Sciatic nerve (tissue), 2 donors: ENCODE results near the gene GFRA4. TPM values are rescaled to one million over a fixed set of nuclear protein-coding genes. Genes with fewer than 3 reads are reported as not detected.

Experiments used
- ATAC-seq: fragments of 200-7000 bp; cut with Tn5 transposase; one replicate; pipeline ENCODE4 v1.9.1; 2020; ENCODE audit warnings: mild to moderate bottlenecking, moderate library complexity
- DNase-seq: peaks from one replicate; pipeline ENCODE4 v3.0.0-alpha.2; 2020; ENCODE audit warnings: low spot score
- intact Hi-C: fragments of 100-400 bp; cut with DNase I; formaldehyde crosslinking; loops from one replicate; pipeline ENCODE4 v1.14.2; 2022
- total RNA-seq: library from RNA; stranded (reverse); fragmentation: NEBNext Ultra II Directional; extraction: Animal tissue kit (Norgen Biotek cat#: 25700); gene quantifications from one replicate; pipeline ENCODE4 v1.2.1, GENCODE V29; 2021
- donor health status: DM: no; HTN: no; CAD: no.
- donor health status: DM: no; HTN: no; CAD: no.

The GFRA4 gene
- total RNA-seq, 1 donor from 2014 or later, result not detected

DNA sequence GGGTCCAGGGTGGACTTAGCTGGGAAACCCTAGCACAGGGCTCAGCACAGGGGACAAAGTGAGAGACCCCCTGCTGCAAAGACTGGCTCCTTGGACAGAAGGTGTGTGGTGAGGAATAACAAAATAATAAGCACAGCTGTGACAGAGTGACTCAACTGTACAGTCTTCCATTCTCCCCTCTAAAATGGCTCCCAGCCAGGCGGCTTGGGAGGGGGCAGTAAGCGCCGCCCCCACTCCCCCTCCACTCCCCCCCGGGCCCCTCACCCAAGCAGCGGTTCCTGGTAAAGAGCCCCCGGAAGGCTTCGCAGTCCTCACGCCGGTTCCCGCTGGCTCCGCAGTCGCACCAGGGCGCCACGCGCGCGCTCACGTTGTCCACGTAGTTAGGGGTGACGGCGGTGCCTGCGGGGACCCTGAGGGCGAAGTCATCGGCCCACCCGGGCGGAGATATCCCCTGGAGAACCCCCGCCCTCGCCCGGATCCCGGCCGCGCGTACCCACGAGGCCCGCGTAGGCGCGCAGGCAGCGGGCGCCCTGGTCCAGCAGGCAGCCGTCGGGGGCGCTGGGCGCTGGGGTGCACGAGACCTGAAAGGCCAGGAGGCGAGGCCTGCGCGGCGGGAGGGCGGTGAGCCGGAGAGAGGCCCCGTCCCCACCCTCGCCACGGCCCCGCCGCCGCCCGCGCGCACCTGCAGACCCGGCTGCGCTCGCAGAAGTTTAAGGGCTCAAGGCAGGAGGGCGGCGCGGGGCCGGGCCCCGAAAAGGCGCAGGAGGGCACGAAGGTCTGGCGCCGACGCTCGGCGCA, 2.7 kb downstream of the GFRA4 start:
- intact Hi-C loops, result no loop called here
- DNase-seq, result peak; percentile 52
- ATAC-seq, result no peak

DNA sequence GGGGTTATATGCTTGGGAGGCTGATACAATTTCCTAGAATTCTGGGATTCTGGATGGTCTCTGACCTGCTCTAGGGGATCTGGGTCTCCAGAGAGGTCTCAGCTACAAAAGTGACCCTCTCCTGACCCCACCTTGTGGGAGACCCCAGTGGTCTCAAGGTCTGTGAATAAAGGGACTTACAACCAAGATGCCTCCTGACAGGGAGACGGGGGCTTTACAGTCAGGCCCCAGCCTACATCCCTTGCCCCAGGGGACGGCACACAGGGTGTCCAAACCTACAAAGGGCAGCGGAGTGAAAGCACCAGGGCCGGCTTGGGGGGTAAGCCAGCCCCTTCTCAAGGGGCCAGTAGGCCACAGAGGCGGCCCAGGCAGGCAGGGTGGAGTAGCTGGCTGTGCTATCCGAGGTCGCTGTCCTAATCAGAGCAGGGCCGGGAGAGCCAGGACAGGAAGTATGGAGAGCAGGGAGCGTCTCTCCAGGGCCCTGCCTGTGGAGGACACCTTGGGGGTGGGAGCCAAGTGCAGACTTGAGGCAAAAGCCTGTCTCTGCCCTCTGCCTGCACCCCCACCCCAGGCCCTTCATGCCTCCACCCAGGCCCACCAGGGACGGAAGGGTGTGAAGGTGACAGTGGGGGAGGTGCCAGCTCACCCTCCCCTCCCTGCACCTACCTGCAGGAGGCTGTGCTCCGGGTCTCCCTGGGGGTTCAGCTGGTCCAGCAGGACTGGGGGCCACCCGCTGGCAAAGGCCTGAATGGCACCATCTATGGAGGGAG, 3.5 kb downstream of the GFRA4 start:
- intact Hi-C loops, result no loop called here
- DNase-seq (peak; percentile 51), ATAC-seq (no peak)

DNA sequence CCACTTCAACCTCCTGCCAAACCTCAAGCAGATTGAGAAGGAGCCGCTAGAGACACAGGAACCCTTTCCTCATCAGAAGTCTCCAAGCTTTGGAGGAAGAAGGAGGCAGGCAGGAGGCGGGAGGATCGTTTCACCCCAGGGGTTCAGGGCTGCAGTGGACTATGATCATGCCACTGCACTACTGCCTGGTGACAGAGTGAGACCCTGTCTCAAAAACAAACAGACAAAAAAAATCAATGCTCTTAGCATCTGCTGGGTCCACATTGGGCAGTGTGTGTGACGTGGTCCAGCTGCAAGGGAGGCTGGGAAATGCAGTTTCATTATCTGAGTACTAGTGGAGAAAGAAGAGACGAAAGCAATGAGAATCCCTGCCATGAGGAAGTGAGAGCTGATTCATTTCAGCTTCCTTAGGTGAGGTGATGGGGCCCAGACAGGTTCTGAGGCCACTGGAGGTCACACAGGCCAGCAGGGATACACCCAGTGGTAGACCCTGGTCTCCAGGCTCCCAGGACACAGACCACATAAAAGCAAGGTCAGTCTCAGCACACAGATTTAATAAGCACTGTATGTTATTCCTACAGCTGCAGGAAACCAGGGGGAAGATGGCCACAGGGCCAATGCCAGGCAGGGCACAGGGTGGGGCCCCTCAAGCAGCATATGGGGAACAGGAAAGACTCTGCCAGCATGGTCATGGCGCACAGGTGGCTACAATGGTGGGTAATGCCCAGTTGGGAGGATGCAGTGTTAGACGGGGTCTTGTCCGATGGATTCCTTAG, 4.3 kb downstream of the GFRA4 start:
- intact Hi-C loops, result no loop called here
- ATAC-seq (no peak), DNase-seq (peak; percentile 13)

DNA sequence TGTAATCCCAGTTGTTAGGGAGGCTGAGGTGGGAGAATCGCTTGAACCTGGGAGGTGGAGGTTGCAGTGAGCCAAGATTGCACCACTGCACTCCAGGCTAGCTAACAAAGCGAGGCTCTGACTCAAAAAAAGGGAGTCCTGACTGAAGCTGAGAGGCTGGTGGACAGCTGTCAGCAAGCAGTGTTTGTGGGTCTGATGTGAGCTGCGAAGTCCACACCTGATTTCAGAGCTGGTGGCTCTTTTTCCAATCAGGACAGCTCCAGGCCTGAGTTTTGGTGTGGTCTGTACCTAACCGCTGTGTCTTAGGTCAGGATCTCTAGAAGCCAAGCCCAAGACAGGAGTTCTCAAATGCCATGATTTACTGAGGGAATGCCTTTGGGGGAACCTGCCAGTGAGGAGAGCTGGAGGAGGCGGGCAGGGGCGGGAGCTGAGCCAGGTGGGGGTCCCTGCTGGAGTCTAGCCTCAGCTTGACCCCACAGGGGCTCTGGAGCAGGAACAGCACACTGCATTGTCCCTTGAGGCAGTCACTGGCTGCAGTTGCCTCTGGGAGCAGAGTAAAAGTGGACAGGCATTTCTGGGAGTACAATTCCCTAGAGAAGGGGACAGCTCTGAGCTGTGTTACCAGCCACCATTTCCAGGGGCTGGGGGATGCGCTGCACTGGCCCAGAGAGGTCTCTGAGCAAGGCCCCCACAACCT, 5.0 kb downstream of the GFRA4 start:
- DNase-seq (peak; percentile 37), ATAC-seq (no peak)
- intact Hi-C loops, result no loop called here

DNA sequence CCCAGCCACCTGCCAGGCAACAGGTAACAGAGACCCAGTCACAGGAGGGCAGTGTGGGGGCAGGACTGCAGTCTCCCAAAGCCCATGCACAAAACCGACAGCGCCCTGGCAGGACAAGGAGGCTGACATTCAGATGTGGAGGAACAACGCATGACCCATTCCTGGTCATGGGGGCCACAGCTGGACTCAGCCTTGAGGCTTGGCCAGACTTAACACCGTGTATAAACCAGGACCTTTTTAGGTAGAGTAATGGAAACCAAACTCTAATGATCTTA, 8.1 kb downstream of the GFRA4 start:
- no peak for DNase-seq
- no peak for ATAC-seq
- intact Hi-C loops, result no loop called here

DNA sequence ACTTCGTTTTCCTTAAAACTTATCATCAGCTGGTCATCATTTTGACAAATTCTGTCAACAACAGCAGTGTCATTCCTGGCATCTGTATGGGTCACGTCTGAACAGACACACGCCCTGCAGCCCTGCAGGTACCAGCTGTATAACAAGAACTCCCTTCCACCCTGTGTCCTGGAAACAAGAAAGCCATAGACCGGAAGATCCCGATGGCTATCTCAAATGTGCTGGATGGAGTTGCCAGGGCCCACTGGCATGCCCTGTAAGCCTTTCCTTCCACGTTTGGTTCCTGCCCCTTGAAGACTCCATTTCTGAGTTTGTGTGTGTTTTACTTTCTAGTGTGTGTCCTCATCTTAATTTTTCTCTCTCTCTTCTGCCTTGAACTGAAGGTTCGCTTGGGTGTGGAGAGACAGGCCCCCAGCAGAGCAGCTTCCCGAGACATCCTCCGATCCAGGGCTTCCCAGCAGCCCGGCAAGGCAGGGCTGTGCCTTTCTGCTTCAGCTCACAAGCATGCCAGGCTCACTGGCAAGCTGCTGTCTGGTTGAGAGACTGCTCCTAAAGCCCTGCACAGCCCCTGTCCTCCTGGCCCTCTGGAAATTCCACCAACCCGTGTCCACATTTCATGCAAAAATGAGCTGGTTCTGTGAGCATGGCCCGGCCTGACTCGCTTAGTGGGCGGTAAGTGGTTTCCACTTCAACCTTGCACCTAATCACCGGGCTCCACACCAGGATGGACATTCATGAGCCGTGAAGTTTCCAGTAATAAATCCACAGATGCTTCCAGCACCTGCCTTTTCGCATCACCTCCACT, 8.7 kb downstream of the GFRA4 start:
- DNase-seq (peak; percentile 42), ATAC-seq (no peak)
- intact Hi-C loops, result no loop called here

DNA sequence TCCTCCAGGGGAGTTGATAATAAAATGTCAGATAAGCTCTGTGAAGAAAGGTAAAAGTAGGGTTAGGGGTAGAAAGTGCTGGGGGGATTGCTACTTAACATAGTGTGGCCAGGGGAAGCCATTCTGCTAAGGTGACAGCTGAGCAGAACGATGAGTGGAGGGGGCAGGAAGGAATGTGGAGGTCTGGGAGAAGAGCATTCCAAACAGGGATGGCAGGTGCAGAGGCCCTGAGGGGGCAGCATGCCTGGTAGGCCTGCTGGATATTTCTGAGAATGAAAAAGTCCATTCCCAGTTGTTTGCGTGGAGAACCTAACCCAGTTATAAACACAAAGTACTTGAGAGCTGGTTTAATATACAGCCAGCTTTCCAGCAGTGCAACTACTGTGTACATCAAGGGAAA, 9.3 kb downstream of the GFRA4 start:
- peak; percentile 28 for DNase-seq

DNA sequence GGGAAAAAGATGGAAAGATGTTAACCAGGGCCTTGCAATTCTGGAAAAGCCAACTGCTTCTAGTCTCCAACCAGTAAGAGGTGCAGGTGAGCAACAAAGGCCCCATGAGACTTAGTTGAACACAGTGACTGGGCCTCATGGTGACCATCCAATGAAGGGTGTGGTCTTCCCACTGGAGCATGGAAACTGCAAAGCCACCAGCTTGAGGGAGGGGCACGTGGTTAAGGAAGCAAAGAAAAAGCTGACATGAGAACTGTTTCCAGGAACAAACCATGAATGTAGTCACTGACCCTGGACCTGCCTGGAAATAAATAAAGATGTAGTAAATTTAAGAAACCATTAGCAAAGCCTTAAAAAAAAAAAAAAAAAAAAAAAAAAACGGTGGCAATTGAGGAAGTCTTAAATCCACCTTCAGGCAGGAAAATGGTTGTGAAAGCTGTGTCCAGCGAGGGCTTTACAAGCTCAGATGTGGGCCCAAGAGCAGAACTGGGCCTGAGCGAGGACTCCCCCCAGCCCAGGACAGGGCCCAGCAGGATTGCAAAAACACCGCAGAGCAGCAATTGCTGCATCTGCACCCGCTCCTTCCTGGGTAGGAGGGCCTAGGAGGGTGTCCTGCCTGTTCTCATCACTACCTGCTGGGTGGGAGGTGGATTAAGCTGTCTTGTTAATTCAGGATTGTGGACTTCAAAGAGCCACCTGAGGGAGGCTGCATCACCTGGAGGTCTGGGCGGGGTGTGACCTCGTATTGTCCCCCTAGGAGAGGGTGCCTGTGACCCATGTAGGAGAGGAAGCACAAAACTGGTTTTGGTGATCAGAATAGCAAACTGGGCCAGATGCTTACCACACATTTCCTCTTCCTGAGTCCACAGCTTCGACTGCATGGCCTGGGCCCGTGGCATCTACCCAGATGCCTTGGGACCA, 10.3 kb downstream of the GFRA4 start:
- intact Hi-C loops, result no loop called here
- ATAC-seq (no peak), DNase-seq (peak; percentile 12)

More for the DNA sequence above, 9.3 kb downstream of the GFRA4 start:
- intact Hi-C loops, result no loop called here
- no peak for ATAC-seq

DNA sequence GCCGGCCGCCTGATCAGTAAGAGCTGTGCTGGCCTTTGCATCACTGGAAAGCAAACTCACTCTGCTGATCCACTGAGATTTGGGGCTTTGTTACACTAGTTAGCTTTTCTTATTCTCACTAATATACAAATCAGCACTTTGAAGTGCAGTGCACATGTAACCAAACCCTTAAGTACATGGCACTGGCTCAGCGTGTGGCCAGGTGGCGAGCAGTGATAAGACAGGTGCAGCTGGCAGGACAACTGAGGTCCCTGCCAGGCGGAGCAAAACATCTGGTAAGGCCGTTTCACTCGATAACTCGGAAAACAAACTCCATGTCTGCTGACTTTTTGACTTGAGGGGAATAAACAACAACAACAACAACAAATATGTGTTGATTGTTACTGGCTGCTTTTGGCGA, 11.0 kb downstream of the GFRA4 start:
- ATAC-seq (no peak), DNase-seq (peak; percentile 36)
- intact Hi-C loops, result no loop called here

DNA sequence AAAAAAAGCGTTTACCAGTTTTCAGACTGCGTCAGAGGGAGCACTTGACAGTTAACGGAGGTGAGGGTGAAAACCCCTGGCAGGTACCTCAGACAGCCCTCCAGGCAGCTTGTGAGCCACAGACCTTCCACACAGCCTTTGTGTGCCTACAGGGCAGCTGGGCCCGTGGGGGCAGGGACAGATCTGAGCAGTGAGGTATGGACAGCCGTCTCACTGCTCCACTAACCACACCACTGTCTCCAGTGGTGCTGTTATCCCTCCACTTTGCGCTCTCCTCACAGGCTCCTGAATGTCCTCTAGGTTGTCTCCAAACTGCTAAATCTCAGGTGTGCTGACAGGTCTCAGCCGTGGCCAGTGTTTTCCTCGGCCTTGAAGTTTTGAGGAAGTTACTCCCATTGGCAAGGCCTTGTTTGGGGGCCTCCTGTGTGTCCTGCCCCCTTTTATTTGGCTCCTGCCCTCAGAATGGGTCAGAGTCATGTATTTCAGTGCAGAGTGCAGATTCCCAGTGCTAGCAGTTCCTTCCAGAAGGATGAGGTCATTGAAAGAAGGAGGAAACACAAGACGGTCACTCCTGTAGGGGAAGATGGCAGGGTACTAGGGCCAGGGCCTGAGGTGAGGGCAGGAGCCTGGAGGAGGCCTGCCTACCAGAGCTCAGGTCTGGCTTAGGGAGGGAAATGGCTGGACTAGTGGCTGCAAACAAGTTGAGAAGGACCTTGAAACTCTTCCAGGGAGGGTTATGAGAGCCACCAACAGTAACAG, 11.8 kb downstream of the GFRA4 start:
- intact Hi-C loops, result no loop called here
- DNase-seq (peak; percentile 33), ATAC-seq (no peak)

DNA sequence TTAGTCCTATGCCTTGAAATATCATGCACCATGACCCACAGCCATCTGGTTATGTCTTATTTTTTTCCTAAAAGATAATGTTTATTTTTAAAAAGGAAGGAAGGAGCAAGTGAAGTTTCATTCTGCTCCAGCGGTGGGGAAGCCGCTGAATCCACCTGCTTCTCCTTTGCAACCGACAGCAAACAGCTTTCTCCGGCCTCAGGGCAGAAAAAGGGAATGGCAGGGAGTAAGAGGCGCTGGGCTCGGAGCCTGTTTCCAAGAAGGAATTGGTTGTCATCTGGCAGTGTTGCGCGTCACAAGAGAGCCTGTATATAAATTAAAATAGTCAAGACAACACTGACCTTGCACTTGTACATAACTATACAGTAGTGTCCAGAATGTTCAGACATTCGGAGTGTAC, 14.2 kb downstream of the GFRA4 start:
- intact Hi-C loops, result no loop called here

DNA sequence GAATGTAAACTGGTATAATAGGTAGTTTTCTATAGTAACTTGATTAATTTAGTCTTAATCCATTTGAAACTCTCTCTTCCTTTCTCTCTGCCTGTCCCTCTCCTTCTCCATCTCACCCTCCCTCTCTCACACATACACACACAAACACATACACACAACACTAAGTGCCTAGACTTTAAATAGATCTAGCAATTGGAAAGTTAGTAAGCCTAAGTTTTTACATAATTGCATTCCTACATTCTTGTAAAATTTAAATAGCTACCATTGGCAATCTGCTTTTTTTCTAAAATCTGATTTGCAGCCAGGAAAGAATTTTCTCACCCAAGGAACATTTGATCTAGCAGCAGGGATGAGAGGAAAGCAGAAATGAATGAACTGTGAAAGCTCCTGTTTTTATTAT, 15.7 kb downstream of the GFRA4 start:
- ATAC-seq (no peak), DNase-seq (no peak)
- intact Hi-C loops, result no loop called here

More for the DNA sequence above, 14.2 kb downstream of the GFRA4 start:
- no peak for ATAC-seq
- peak; percentile 23 for DNase-seq

DNA sequence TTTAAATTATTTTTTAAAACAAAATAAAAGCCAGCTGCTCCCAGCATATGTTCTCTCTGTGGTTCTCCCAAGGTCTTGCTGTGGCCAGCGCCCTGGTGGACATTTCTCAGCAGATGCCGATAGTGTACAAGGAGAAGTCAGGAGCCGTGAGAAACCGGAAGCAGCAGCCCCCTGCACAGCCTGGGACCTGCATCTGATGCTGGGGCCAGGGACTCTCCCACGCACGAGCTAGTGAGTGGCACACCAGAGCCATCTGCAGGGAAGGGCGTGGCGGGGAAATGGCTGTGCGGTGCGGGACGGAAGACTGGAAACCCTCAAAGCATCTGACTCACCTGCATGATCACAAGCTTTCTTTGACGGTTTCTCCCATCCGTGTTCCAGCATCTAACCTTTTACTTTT, 16.5 kb downstream of the GFRA4 start:
- peak; percentile 36 for DNase-seq
- intact Hi-C loops, result no loop called here
- no peak for ATAC-seq

DNA sequence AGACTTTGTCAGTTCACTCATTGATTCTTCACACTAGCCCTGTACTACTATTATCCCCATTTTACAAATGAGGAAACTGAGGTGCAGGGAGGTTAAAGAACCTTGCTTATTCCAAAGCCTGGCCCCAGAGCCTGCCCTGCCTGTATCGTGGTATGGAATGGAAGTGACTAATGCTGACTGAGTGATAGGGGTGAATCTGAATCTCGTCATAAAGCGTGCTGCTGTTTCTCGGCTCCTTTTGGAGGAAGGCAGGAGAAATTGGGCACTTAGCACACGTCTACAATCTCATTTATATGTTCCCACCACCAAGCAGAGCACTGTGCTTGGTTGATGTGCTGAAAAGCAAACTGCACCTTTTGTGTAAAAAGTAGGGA, 17.1 kb downstream of the GFRA4 start:
- no peak for DNase-seq
- no peak for ATAC-seq
- intact Hi-C loops, result no loop called here

DNA sequence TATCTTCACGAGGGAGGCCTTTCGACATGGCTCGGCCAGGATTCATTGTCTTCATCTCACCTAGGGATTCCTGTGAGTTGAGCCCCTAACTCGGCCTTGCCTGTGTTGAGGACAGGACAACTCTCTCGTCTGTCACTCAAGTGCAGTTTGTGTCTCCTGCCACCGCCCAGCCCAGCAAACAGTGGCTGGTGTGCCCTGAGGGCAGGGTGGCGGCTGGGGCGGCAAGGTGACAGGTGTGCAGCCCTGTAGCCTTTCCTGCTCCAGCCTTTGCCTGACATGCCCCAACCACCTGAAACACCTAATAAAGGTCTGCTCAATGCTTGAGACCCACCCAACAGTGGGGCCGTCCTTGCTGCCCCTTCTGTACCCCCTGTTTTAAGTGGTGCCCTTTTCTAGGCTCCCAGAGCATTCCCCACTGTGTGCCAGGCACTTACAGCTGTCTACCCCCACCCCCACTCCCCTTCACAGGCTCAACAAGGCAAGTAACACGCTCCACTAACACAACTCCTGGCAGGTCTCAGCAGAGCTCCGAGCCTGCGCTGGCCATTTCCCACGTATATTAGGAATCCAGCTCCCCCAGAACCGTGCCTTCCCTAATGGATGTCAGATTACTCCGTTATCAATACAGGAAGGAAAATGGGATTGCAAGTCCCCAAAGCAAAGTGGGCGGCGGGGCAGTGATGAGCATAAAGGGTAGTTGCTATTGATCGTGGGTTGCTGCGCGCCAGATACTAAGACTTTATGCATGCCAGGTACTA, 17.7 kb downstream of the GFRA4 start:
- intact Hi-C loops, result no loop called here
- ATAC-seq (no peak), DNase-seq (peak; percentile 21)

DNA sequence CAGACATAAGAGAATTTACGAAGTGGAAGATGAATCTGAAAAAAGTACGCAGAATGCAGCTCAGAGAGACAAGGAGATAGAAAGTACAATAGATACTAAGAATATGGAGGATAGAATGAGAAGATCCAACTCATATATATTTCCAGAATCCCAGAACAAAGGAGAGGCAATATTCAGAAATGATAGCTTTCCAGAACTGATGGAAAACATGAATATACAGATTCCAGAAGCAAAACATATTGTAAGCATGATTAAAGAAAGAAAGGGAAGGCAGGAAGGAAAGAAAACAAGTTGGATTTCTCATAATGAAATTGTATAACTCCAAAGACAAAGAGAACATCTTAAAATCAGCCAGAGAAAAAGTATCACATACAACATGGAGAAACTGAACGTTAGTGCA, 22.9 kb downstream of the GFRA4 start:
- ATAC-seq (no peak), DNase-seq (no peak)
- intact Hi-C loops, result no loop called here
